GM23338 (cell line): ENCODE results near the gene ZBTB7B.

Experiments used
- CREB1 ChIP-seq: fragments of 250-450 bp; sonication (Bioruptor Pico); IDR thresholded peaks from 2 replicates; pipeline ENCODE4 v1.5.0; 2020; ENCODE audit warnings: low read depth, mild to moderate bottlenecking, moderate library complexity
- EZH2 ChIP-seq: fragments of 200-600 bp; sonication (generic); IDR thresholded peaks from one replicate; pipeline ENCODE4 v1.8.0; 2017; ENCODE audit warnings: antibody characterized with exemption, mild to moderate bottlenecking, low read depth; ENCODE audit not compliant: unreplicated experiment
- EZH2phosphoT487 ChIP-seq: fragments of 200-600 bp; sonication (generic); IDR thresholded peaks from one replicate; pipeline ENCODE4 v1.8.1; 2018; ENCODE audit warnings: antibody characterized with exemption; ENCODE audit not compliant: unreplicated experiment
- JUNB ChIP-seq: IDR thresholded peaks from one replicate; pipeline ENCODE4 v1.6.1; 2016; ENCODE audit warnings: antibody characterized with exemption; ENCODE audit not compliant: unreplicated experiment
- NANOG ChIP-seq: IDR thresholded peaks from 2 replicates; pipeline ENCODE4 v1.6.1; 2016; ENCODE audit warnings: antibody characterized with exemption, borderline replicate concordance
- POLR2AphosphoS5 ChIP-seq: IDR thresholded peaks from 2 replicates; pipeline ENCODE4 v1.6.1; 2016; ENCODE audit warnings: antibody characterized with exemption, low read depth
- STAT1 ChIP-seq: IDR thresholded peaks from one replicate; pipeline ENCODE4 v1.6.1; 2016; ENCODE audit warnings: antibody characterized with exemption; ENCODE audit not compliant: unreplicated experiment
- ZNF114 ChIP-seq: fragments of 250-450 bp; sonication (Bioruptor Pico); IDR thresholded peaks from 2 replicates; pipeline ENCODE4 v1.5.0; 2020; ENCODE audit warnings: mild to moderate bottlenecking, moderate library complexity
- ZNF331 ChIP-seq: fragments of 250-450 bp; sonication (Bioruptor Pico); IDR thresholded peaks from 2 replicates; pipeline ENCODE4 v1.5.0; 2020; ENCODE audit warnings: low read depth, mild to moderate bottlenecking, moderate library complexity
- TF ChIP-seq, protein P1 (sequence below), 2 experiments: fragments of 200-600 bp in 1 of 2; sonication (generic) in 1 of 2; conservative IDR thresholded peaks; 2 replicates each; pipeline versions ENCODE4 v1.5.1 to v1.6.1; 2016 to 2017; ENCODE audit warnings: antibody characterized with exemption in 2 of 2, low read depth in 2 of 2, mild to moderate bottlenecking in 2 of 2, moderate library complexity in 1 of 2
- TF ChIP-seq, protein P2 (sequence below): IDR thresholded peaks from one replicate; pipeline ENCODE4 v1.6.1; 2018; ENCODE audit warnings: antibody characterized with exemption; ENCODE audit not compliant: unreplicated experiment
- TF ChIP-seq, protein P3 (sequence below): fragments of 250-450 bp; sonication (Bioruptor Pico); IDR thresholded peaks from 2 replicates; pipeline ENCODE4 v1.5.0; 2020; ENCODE audit warnings: mild to moderate bottlenecking, moderate library complexity

DNA sequence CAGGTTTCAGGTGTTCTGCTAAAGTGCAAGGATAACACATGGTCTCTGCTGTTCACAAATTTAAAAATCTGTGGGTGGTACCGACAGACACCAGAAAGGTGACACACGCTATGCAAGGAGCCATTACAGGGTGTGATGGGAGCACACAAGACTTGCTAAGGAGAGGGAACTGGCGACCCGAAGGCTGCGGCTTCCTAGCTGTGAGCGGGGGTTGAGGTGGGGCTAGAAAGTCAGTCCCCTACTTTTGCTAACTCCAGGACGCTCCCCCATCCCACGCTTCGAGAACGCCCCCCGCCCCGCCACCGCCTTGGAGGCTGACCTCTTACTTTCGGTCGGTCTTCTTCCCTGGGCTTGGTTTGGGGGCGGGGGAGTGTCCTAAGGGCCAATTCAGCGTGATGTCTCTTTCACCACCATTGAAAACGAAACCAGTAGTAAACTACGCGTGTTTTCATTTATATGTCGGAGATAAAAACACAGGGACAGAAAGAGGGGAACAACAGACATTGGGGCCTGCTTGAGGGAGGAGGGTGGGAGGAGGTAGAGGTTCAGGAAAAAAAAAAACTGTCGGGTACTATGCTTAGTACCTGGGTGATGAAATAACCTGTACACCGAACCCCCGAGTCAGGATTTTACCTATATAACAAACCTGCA, 27.1 kb upstream of the ZBTB7B start:
- TF ChIP-seq, protein P1, sequence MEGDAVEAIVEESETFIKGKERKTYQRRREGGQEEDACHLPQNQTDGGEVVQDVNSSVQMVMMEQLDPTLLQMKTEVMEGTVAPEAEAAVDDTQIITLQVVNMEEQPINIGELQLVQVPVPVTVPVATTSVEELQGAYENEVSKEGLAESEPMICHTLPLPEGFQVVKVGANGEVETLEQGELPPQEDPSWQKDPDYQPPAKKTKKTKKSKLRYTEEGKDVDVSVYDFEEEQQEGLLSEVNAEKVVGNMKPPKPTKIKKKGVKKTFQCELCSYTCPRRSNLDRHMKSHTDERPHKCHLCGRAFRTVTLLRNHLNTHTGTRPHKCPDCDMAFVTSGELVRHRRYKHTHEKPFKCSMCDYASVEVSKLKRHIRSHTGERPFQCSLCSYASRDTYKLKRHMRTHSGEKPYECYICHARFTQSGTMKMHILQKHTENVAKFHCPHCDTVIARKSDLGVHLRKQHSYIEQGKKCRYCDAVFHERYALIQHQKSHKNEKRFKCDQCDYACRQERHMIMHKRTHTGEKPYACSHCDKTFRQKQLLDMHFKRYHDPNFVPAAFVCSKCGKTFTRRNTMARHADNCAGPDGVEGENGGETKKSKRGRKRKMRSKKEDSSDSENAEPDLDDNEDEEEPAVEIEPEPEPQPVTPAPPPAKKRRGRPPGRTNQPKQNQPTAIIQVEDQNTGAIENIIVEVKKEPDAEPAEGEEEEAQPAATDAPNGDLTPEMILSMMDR (conservative IDR thresholded peaks at IDR 0.05; ENCODE audit: low read depth in 2 of 2) = no peak
- TF ChIP-seq CREB1 (CRISPR knock-in tag) (no peak), ZNF331 (no peak), POLR2AphosphoS5 (no peak), JUNB (no peak), EZH2 (no peak), EZH2phosphoT487 (no peak), STAT1 (no peak), NANOG (no peak), ZNF114 (CRISPR knock-in tag) (no peak)
- TF ChIP-seq, protein P2, sequence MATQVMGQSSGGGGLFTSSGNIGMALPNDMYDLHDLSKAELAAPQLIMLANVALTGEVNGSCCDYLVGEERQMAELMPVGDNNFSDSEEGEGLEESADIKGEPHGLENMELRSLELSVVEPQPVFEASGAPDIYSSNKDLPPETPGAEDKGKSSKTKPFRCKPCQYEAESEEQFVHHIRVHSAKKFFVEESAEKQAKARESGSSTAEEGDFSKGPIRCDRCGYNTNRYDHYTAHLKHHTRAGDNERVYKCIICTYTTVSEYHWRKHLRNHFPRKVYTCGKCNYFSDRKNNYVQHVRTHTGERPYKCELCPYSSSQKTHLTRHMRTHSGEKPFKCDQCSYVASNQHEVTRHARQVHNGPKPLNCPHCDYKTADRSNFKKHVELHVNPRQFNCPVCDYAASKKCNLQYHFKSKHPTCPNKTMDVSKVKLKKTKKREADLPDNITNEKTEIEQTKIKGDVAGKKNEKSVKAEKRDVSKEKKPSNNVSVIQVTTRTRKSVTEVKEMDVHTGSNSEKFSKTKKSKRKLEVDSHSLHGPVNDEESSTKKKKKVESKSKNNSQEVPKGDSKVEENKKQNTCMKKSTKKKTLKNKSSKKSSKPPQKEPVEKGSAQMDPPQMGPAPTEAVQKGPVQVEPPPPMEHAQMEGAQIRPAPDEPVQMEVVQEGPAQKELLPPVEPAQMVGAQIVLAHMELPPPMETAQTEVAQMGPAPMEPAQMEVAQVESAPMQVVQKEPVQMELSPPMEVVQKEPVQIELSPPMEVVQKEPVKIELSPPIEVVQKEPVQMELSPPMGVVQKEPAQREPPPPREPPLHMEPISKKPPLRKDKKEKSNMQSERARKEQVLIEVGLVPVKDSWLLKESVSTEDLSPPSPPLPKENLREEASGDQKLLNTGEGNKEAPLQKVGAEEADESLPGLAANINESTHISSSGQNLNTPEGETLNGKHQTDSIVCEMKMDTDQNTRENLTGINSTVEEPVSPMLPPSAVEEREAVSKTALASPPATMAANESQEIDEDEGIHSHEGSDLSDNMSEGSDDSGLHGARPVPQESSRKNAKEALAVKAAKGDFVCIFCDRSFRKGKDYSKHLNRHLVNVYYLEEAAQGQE = no peak
- TF ChIP-seq, protein P3, sequence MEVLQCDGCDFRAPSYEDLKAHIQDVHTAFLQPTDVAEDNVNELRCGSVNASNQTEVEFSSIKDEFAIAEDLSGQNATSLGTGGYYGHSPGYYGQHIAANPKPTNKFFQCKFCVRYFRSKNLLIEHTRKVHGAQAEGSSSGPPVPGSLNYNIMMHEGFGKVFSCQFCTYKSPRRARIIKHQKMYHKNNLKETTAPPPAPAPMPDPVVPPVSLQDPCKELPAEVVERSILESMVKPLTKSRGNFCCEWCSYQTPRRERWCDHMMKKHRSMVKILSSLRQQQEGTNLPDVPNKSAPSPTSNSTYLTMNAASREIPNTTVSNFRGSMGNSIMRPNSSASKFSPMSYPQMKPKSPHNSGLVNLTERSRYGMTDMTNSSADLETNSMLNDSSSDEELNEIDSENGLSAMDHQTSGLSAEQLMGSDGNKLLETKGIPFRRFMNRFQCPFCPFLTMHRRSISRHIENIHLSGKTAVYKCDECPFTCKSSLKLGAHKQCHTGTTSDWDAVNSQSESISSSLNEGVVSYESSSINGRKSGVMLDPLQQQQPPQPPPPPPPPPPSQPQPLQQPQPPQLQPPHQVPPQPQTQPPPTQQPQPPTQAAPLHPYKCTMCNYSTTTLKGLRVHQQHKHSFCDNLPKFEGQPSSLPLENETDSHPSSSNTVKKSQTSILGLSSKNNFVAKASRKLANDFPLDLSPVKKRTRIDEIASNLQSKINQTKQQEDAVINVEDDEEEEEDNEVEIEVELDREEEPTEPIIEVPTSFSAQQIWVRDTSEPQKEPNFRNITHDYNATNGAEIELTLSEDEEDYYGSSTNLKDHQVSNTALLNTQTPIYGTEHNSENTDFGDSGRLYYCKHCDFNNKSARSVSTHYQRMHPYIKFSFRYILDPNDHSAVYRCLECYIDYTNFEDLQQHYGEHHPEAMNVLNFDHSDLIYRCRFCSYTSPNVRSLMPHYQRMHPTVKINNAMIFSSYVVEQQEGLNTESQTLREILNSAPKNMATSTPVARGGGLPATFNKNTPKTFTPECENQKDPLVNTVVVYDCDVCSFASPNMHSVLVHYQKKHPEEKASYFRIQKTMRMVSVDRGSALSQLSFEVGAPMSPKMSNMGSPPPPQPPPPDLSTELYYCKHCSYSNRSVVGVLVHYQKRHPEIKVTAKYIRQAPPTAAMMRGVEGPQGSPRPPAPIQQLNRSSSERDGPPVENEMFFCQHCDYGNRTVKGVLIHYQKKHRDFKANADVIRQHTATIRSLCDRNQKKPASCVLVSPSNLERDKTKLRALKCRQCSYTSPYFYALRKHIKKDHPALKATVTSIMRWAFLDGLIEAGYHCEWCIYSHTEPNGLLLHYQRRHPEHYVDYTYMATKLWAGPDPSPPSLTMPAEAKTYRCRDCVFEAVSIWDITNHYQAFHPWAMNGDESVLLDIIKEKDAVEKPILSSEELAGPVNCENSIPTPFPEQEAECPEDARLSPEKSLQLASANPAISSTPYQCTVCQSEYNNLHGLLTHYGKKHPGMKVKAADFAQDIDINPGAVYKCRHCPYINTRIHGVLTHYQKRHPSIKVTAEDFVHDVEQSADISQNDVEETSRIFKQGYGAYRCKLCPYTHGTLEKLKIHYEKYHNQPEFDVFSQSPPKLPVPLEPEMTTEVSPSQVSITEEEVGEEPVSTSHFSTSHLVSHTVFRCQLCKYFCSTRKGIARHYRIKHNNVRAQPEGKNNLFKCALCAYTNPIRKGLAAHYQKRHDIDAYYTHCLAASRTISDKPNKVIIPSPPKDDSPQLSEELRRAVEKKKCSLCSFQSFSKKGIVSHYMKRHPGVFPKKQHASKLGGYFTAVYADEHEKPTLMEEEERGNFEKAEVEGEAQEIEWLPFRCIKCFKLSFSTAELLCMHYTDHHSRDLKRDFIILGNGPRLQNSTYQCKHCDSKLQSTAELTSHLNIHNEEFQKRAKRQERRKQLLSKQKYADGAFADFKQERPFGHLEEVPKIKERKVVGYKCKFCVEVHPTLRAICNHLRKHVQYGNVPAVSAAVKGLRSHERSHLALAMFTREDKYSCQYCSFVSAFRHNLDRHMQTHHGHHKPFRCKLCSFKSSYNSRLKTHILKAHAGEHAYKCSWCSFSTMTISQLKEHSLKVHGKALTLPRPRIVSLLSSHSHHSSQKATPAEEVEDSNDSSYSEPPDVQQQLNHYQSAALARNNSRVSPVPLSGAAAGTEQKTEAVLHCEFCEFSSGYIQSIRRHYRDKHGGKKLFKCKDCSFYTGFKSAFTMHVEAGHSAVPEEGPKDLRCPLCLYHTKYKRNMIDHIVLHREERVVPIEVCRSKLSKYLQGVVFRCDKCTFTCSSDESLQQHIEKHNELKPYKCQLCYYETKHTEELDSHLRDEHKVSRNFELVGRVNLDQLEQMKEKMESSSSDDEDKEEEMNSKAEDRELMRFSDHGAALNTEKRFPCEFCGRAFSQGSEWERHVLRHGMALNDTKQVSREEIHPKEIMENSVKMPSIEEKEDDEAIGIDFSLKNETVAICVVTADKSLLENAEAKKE (CRISPR knock-in tag) = no peak
